GM12878 (cell line): Measurements from ENCODE around the gene KDM6A. TPM values are rescaled to one million over a fixed set of nuclear protein-coding genes. Genes with fewer than 3 reads are reported as not detected.

Source experiments
- HSF1 ChIP-seq: fragments of 150-350 bp; IDR thresholded peaks from 2 replicates; pipeline ENCODE4 v1.6.1; 2014; ENCODE audit warnings: mild to moderate bottlenecking, low read depth, low read length
- IRF3 ChIP-seq: fragments of 450-650 bp; IDR thresholded peaks from 2 replicates; pipeline ENCODE4 v1.6.1; 2014; ENCODE audit warnings: mild to moderate bottlenecking
- MLLT1 ChIP-seq: fragments of 450-650 bp; IDR thresholded peaks from 2 replicates; pipeline ENCODE4 v1.6.1; 2016; ENCODE audit warnings: mild to moderate bottlenecking
- SPI1 ChIP-seq: IDR thresholded peaks from 2 replicates; pipeline ENCODE4 v1.6.1; 2011; ENCODE audit warnings: low read depth, mild to moderate bottlenecking, low read length, moderate library complexity, borderline replicate concordance; ENCODE audit not compliant: insufficient read depth
- YY1 ChIP-seq: IDR thresholded peaks from 2 replicates; pipeline ENCODE4 v1.6.1; 2011; ENCODE audit warnings: low read depth, mild to moderate bottlenecking, low read length
- ZBTB4 ChIP-seq: fragments of 450-650 bp; formaldehyde crosslinking; IDR thresholded peaks from 2 replicates; pipeline ENCODE4 v1.4.0; 2022; ENCODE audit warnings: mild to moderate bottlenecking, moderate library complexity
- polyA plus RNA-seq, 11 experiments: library from polyadenylated mRNA; depleted of rRNA in 4 of 11; unstranded in 6 of 11; stranded (reverse) in 5 of 11; fragments of >200 nt; fragmentation: Nextera tagmentation in 4 of 11; fragmentation: Illumina TruSeq in 1 of 11; extraction: Ambion mirVana in 4 of 11; extraction: Trizol in 1 of 11; gene quantifications; 1 replicate in 1 of 11; 2 replicates in 10 of 11; pipeline versions ENCODE4 v1.2.1 to v1.2.3, GENCODE V29; 2011 to 2016; ENCODE audit warnings: inconsistent platforms in 2 of 11, missing spikeins in 2 of 11, low read depth in 1 of 11
- total RNA-seq, 4 experiments: library from RNA; depleted of rRNA in 3 of 4; stranded (reverse); fragments of >200 nt in 3 of 4; fragmentation: Illumina TruSeq in 1 of 4; extraction: Trizol in 1 of 4; gene quantifications; 2 replicates each; pipeline versions ENCODE4 v1.2.1 to v1.2.3, GENCODE V29; 2013 to 2021

The KDM6A gene
- total and polyA plus RNA-seq, 10 of the 15 experiments (the other 5 are each of a cell fraction or from before 2014, with no cell fraction given) = 7.9 to 29.0 (median 20.4) TPM

- TF ChIP-seq IRF3 (no peak), MLLT1 (no peak), ZBTB4 (CRISPR knock-in tag) (no peak), YY1 (no peak), HSF1 (no peak), SPI1 (no peak)
These were observed 119.8 kb downstream of the KDM6A start (continued) for GRCh38 chrX:44992775-44993174.
